ENCODE results near the gene FCHSD2. TPM values are rescaled to one million over a fixed set of nuclear protein-coding genes. Genes with fewer than 3 reads are reported as not detected.

The FCHSD2 gene
- total and polyA plus RNA-seq, 7 donors, result 5.7 to 18.5 (median 9.7) TPM

- no peaks in the 10 kb centered on the region for H3K36me3 ChIP-seq (ENCODE audit: insufficient read depth in 1 of 2, low read depth in 1 of 2)
- no peak overlapping the region for H3K27ac ChIP-seq
- no peak overlapping the region for H3K4me3 ChIP-seq
- no peaks in the 10 kb centered on the region for H3K27me3 ChIP-seq (ENCODE audit: insufficient read depth in 3 of 3, low read length in 2 of 3)
- peaks cover under 1% of the 10 kb centered on the region for H3K9me3 ChIP-seq
- no peak for DNase-seq
- TF ChIP-seq CTCF (IDR thresholded peaks at IDR 0.05), result no peak
- intact Hi-C loops (cut with DNase I), result no loop called here
- ATAC-seq, result no peak
- H3K4me1 ChIP-seq, result no peaks in the 10 kb centered on the region
- WGBS, 3 donors, result 98 to 99% (median 98%) methylated on average over 6 of the region's 6 CpGs
Observed at GRCh38 chr11:73114835-73115220, 27.3 kb downstream of the FCHSD2 start.

DNA sequence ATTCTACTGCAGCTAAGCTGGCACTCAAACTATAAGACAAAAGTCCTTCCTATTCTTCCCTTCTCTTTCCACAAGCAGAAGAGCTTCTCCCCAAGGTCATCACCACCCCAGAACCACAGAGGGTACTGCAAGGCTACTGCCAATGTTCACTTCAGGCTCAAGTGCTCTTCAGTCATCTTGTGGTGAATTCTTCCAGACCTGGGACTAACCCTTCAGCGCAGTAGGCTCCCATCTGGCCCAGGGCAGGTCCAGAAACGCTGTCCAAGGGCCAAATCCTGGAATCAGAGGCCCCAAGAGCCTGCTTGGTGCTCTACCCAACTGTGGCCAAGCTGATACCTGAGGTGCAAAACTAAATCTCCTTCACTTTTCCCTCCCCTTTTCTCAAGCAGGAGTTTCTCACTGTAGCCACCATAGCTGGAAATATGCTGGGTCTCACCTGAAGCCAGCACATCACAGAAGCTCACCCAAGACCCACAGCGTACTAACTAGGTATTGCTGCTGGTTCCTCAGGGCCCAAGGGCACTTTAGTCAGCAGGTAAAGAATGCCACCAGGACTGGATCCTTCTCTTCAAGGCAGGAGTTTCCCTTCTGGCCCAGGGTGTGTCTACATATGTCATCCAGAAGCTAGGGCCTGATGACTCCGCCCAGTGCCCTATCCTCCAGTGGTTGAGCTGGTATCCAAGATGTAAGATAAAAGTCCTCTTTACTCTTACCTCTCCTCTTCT, 27.8 kb downstream of the FCHSD2 start:
- no peaks in the 10 kb centered on the region for H3K36me3 ChIP-seq (ENCODE audit: insufficient read depth in 1 of 2, low read depth in 1 of 2)
- 91 to 100% (median 98%) methylated on average over 4 of the region's 4 CpGs for WGBS, 3 donors
- no peak for TF ChIP-seq CTCF (IDR thresholded peaks at IDR 0.05)
- H3K9me3 ChIP-seq, result peaks cover 5% of the 10 kb centered on the region
- DNase-seq (no peak), ATAC-seq (no peak)
- no peak overlapping the region for H3K4me3 ChIP-seq
- no peaks in the 10 kb centered on the region for H3K27me3 ChIP-seq (ENCODE audit: insufficient read depth in 3 of 3, low read length in 2 of 3)
- no peaks in the 10 kb centered on the region for H3K4me1 ChIP-seq
- intact Hi-C loops (cut with DNase I), result no loop called here
- H3K27ac ChIP-seq, result no peak overlapping the region

DNA sequence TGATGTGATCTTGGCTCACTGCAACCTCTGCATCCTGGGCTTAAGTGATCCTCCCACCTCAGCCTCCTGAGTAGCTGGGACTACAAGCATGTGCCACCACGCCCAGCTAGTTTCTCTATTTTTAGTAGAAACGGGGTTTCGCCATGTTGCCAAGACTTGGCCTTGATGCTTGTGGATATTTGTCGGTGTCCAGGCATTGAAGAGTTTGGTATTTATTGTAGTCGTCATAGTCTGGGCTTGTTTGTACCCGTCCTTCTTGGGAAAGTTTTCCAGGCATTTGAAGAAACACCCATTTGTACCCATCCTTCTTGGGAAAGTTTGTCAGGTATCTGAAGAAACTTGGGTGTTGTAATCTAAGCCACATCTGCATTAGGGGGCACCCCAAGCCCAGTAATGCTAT, 28.7 kb downstream of the FCHSD2 start:
- no peak overlapping the region for H3K4me3 ChIP-seq
- no peaks in the 10 kb centered on the region for H3K36me3 ChIP-seq (ENCODE audit: insufficient read depth in 1 of 2, low read depth in 1 of 2)
- no peak overlapping the region for H3K27ac ChIP-seq
- H3K27me3 ChIP-seq (ENCODE audit: insufficient read depth in 3 of 3, low read length in 2 of 3), result no peaks in the 10 kb centered on the region
- DNase-seq (no peak), ATAC-seq (no peak)
- 97 to 98% (median 98%) methylated on average over 6 of the region's 6 CpGs for WGBS, 3 donors
- intact Hi-C loops (cut with DNase I), result no loop called here
- H3K9me3 ChIP-seq, result peaks cover 5% of the 10 kb centered on the region
- TF ChIP-seq CTCF (IDR thresholded peaks at IDR 0.05), result no peak
- H3K4me1 ChIP-seq, result no peaks in the 10 kb centered on the region

DNA sequence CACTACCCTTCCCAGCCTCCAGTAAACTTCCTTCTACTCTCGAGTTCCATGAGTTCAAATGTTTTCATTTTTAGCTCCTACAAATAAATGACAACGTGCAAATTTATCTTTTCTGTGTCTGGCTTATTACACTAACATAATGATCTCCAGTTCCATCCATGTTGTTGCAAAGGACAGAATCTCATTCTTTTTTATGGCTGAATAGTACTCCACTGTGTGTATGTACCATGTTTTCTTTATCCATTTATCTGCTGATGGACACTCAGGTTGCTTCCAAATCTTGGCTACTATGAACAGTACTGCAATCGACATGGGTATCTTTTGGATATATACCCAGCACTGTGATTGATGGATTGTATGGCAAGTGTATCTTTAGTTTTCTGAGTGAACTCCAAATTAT, 34.5 kb downstream of the FCHSD2 start:
- no peak for TF ChIP-seq CTCF (IDR thresholded peaks at IDR 0.05)
- 94 to 98% (median 97%) methylated on average over 3 of the region's 3 CpGs for WGBS, 3 donors
- intact Hi-C loops (cut with DNase I), result no loop called here
- ATAC-seq (no peak), DNase-seq (no peak)
- Histone ChIP-seq H3K9me3 (peaks cover 11% of the 10 kb centered on the region), H3K27ac (no peak overlapping the region), H3K4me3 (no peak overlapping the region), H3K27me3 (ENCODE audit: insufficient read depth in 3 of 3, low read length in 2 of 3) (no peaks in the 10 kb centered on the region), H3K4me1 (no peaks in the 10 kb centered on the region), H3K36me3 (ENCODE audit: insufficient read depth in 1 of 2, low read depth in 1 of 2) (no peaks in the 10 kb centered on the region)

- ATAC-seq (no peak), DNase-seq (no peak)
- WGBS, 3 donors, result 92 to 96% (median 95%) methylated on average over 1 of the region's 1 CpG
- no peak overlapping the region for H3K27ac ChIP-seq
- H3K27me3 ChIP-seq (ENCODE audit: insufficient read depth in 3 of 3, low read length in 2 of 3), result no peaks in the 10 kb centered on the region
- H3K4me1 ChIP-seq, result no peaks in the 10 kb centered on the region
- intact Hi-C loops (cut with DNase I), result no loop called here
- H3K36me3 ChIP-seq (ENCODE audit: insufficient read depth in 1 of 2, low read depth in 1 of 2), result no peaks in the 10 kb centered on the region
- H3K9me3 ChIP-seq, result peaks cover 13% of the 10 kb centered on the region
- H3K4me3 ChIP-seq, result no peak overlapping the region
- no peak for TF ChIP-seq CTCF (IDR thresholded peaks at IDR 0.05)
Observed at GRCh38 chr11:73106347-73106746, 35.8 kb downstream of the FCHSD2 start.
